Gastroesophageal sphincter (tissue), 3 donors: Measurements from ENCODE around the gene MRPL9.

Experiments used
- EP300 ChIP-seq: sonication (generic); formaldehyde crosslinking; IDR thresholded peaks from one replicate; pipeline ENCODE4 v1.6.1; 2017; ENCODE audit warnings: antibody characterized with exemption, mild to moderate bottlenecking
- POLR2AphosphoS5 ChIP-seq: sonication (generic); formaldehyde crosslinking; IDR thresholded peaks from one replicate; pipeline ENCODE4 v1.6.1; 2017; ENCODE audit warnings: antibody characterized with exemption
- TF ChIP-seq, protein P1 (sequence below), 4 experiments: fragments of 200-600 bp in 2 of 4; fragments of 450-650 bp in 2 of 4; sonication (generic) in 1 of 4; IDR thresholded peaks; one replicate each; pipeline ENCODE4 v1.5.1; 2017 to 2019; ENCODE audit warnings: antibody characterized with exemption in 4 of 4, mild to moderate bottlenecking in 2 of 4, moderate library complexity in 2 of 4

DNA sequence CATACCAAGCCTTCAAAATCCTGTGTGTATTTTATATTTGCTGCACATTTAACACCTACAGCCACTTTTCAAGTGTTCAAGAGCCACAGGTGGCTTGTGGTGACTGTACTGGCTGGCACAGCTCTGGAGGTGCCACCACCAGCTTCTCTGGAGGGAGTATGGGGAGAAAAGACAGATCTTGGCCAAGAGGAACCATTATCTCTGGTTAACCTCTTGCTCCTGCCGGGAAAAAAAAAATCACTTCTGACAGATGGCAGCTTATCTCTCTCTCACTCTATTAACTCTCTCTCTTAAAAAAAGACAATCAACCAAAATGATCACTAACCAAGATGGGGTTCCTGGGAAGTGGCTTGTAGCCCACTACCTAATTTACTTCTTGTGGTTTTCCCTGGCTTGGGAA, 43.2 kb downstream of the MRPL9 start:
- TF ChIP-seq, protein P1, sequence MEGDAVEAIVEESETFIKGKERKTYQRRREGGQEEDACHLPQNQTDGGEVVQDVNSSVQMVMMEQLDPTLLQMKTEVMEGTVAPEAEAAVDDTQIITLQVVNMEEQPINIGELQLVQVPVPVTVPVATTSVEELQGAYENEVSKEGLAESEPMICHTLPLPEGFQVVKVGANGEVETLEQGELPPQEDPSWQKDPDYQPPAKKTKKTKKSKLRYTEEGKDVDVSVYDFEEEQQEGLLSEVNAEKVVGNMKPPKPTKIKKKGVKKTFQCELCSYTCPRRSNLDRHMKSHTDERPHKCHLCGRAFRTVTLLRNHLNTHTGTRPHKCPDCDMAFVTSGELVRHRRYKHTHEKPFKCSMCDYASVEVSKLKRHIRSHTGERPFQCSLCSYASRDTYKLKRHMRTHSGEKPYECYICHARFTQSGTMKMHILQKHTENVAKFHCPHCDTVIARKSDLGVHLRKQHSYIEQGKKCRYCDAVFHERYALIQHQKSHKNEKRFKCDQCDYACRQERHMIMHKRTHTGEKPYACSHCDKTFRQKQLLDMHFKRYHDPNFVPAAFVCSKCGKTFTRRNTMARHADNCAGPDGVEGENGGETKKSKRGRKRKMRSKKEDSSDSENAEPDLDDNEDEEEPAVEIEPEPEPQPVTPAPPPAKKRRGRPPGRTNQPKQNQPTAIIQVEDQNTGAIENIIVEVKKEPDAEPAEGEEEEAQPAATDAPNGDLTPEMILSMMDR (IDR thresholded peaks at IDR 0.05) = no peak
- TF ChIP-seq POLR2AphosphoS5 = no peak
- no peak for TF ChIP-seq EP300
